Activated CD4-positive, alpha-beta T cell treated with anti-CD3 and anti-CD28 coated beads for 24 hours (primary cell): ENCODE data around the gene SMAD3.

Experiments
- DNase-seq, 2 donors: peaks; one replicate each; pipeline ENCODE4 v3.0.0-alpha.2; 2020; ENCODE audit warnings: low read depth in 2 of 2

The SMAD3 gene

DNA sequence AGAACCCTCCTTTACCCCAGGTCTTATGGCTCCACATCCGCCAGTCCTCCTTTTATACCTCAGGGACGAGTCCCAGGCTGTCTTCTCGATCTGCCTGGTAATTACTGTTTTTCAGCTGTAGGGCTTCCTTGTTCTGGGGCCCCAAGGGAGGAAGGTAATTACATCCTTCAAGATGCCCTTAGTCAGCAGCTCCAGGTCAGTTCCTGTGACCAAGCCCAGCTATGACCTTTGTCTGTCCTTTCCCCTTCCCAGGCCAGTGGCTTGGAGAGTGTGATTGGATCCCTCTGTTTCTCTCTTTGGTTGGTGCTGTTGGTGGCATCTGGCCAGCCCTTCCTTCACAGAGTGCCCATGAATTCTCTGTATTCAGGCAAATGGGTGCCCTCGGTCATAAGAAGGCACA lies 96.5 kb downstream of the SMAD3 start:
- no peak for DNase-seq

DNA sequence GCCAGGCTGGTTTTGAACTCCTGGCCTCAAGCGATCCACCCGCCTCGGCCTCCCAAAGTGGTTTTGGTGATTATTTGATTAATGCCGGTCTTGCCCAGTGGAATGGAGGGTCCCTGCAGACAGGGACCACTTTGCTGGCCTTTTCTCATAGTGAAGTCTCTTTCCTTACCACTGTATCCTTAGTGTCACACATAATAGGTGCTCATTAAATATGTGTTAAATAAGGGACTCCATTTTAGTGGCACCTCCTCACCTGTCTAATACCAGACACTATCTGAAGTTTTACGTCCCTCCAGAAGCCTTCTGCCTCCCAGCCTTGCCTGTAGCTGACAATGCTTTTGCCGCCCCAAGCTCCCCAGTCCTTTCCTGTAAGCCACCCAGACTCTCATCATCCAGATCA lies 97.8 kb downstream of the SMAD3 start:
- no peak for DNase-seq

DNA sequence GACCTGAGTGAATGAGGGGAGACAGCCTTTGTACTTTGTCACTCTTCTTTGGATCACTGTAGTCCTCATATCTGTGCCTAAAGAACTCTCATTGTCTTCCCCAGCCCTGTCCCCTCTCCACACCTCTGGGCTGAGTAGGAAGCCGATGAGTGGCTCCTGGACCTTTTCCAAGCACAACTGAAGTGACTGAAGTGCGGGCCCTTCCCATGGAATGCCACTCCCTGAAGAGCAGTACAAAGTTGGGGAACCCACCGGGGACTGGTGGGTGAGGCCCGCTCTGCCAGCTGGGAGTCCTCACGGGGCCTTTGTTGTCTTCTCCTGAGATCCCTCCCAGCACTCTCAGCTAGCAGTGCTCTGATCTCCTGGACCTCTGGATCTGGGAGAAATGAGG lies 99.0 kb downstream of the SMAD3 start:
- DNase-seq, result no peak

DNA sequence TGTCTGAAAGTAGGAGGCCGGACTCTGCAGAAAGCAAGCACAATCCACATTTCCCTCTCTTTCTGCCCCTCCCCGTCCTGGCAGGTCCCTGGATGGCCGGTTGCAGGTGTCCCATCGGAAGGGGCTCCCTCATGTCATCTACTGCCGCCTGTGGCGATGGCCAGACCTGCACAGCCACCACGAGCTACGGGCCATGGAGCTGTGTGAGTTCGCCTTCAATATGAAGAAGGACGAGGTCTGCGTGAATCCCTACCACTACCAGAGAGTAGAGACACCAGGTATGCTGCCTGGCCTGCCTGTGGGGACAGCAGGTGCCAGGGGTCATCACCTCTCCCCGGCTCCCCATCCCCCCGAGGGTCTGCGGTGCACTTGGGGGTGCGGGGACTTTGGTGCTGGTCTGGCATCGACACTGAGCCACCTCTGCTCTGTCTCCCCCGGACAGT lies 99.4 kb downstream of the SMAD3 start:
- DNase-seq, result no peak

DNA sequence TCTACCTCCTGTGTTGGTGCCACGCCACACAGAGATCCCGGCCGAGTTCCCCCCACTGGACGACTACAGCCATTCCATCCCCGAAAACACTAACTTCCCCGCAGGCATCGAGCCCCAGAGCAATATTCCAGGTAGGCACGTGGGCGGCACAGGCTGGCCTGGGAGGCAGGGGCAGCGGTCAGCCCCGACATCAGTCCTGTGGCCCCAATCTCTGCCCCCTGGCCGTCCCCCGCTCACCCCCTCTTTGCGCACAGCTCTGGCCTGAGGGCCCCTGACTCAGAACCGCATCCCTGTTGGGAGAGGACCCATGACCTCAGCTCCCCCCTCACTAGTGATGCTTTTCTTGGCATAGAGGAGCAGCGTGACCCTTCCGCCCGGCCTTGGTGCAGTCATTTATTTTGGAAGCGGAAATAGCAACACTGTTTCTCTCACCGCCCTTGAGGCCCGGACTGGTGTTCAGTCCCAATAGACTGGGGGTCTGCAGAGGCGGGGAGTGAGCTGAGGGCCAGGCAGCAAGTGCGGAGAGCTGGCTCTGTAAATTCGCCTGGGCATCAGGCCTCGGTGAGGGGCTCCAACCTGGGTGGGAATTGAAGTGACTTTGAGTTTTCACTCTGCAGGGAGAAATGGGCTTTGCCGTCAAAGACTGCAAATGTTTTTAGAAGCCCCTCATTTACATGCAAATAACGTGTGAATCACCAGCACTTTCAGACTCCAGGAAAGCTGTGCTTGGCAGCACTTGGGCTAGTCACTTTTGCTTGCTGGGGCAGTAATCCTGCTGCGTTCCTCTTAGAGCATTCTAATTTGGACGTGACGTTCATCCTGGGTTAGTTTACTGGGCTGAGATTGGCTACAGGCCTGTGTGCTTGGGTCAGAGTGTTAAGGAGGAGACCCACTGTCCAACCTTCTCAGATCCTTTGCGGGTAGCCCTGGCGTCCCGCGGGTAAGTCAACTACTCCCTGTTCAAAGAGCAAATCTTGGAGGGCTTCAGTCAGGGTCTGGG lies 100.2 kb downstream of the SMAD3 start:
- DNase-seq, result no peak

DNA sequence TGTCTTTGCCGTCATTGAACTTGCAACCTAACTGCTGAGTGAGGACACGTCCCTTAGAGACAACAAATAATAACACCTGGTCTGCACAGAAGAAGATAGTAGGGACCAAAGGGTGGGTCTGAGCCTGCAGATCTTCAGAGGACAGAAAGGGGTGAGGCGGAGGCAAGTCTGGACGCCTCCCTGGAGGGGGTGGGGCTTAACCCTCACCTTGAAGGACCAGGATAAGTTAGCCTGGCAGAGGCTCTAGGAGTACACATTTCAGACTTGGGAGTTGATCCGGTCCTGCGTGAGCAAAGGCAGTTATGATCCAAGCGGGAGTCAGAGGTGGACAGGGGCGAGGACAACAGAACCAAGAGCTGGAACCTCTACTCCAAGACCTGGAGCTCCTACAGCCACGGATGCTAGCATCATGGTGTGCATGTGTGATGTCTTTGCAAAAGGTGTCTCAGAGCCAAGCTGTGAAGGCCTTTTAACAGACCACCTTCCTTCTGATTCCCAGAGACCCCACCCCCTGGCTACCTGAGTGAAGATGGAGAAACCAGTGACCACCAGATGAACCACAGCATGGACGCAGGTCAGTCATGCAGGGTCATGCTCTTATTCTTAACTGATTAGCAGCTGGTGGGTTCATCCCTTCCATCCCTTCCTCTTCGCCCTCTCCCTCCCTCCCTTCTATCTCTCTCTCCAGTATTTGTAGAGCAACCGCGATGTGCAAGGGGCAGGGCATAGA lies 101.0 kb downstream of the SMAD3 start:
- no peak for DNase-seq

DNA sequence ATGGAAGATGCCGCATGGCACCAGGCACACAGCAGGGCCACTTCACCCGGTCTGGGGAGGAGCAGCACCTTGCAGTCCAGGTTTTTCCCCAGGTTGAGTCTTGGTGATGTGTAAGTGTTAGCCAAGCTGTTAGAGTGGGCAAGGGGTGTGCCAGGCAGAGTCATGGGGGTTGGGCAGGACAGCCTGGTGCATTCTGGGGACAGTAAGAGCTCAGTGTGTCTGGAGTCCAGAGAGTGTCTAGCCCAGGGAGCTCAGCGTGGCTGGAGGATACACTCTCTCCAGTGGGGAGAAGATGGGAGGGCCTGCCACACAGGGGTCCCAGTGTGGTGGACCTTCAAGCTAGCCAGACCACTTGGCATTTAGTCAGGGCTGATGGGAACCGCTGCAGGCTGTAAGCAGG lies 101.7 kb downstream of the SMAD3 start:
- no peak for DNase-seq

DNA sequence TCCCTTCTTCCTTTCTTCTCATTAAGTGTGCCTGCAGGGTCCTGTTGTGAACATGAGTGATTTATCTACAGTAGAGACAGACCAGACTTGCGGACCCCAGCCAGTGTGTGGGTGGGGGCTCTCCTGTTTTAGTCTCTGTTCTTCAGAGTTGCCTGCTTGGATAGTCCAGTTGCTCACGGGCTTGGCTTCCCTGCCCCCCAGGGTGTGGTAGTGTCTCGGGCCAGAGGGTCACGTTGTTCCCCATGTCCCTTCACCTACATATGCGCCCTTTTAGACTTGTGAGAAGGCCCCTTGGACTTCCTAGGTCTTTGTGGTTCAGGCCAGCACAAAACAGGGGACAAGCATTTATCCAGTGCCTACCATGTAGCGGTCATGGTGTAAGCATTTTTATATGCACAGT lies 103.3 kb downstream of the SMAD3 start:
- no peak for DNase-seq

DNA sequence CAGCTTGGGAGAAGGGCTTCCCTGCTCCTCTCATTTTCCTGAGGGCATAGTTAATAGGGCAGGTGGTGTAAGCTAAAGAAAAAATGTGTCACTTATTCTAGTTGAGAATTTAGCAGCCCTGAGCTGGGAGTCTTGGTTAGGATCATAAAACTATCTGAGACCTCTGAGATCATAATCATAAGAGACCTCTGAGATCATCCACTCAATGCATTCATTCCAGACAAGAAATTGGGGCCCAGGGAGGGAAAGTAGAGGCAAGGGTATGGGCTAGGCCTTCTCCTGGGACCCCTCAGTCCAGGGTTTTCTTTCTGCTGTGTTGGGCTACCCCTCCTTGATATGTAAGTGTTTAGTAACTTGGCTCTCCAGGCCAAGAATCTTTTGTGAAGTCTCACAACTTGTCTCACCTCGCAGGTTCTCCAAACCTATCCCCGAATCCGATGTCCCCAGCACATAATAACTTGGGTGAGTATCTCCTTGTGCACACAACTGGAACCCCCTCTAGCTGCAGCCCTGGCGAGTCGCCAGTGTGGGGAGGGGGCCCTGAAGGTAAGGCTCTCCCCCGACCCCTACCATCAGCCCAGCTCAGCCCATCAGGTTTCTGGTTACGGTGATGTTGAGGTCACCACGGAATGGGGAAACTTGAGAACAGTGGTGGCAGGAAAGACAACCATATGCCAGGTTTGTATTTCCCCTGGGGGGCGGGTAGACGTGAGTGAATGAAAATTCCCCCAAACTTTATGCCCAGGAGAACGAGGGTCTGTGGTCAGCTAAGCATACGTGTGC lies 104.9 kb downstream of the SMAD3 start:
- DNase-seq, result no peak

DNA sequence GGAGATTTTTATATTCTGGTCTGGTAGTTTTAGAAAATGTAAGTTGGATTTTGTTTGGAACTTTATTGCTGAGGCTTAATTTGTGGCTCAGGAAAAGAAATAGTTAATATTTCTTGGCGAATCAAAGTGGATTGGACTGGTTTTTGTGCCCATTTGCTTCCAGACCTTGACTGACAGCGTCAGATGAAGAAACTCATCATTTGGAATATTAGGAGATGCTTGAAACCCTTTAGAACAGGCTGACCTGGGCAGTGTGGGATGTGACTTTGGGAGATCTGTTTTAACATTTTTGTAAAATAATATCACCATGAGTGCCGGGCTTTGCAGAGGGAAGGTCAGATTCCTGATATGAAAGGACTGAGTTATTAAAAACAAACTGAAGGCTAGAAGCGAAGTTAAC lies 106.1 kb downstream of the SMAD3 start:
- DNase-seq, result no peak

DNA sequence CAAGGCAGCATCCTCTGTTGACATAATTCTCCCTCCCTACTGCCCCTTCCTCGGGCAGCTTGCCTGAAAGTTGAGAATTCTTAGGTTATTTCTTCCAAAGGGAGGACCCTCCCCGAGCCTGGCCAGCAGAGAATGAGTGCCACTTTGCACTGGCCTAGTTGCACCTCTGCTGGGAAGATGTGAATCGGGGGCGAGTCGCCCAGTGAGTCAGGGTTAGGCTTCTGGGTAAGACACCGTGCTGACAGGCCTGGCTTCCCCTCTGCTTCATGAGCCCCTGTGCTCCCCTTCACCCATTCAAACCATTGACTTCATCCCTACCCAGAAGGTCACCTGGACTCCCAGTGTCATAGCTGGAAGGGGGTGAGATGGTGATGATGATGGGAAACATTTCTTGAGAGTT lies 106.8 kb downstream of the SMAD3 start:
- no peak for DNase-seq

DNA sequence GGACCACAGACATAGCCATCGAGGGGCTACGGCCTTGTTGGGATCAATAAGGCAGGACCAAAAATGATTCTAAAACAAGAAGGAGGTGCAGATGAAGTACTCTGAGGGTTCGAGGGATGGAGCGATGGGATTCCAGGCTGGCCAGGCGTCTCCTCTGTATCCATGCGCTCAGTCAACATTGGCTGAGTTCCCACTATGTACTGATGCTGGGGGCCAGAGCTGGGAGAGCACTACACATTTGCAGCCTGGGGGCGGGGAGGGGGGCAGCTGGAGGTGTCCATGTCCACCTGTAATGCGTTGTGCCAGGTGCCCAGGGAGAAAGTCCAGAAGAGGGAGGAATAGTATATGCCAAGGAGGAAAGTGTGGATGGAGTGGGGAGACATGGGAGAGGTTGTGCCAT lies 107.6 kb downstream of the SMAD3 start:
- DNase-seq, result no peak

DNA sequence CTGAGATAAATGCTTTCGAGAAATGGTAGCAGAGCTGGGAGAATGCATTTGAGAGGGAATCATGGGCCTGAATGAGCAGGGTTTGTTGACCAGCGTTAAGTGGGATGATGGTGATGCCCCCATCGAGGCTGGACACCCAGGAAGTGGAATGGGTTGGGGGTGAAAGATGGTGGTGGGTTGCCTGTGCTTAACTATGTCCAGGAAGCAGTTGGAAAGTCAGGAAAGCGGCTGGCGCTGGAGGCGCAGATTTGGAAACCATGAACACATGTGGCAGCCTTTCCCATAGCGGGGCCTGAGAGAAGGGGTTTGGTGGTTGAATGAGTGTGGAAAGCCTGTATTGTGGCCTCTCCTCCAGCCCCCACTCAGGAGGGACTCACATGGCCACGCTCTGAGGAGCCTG lies 108.4 kb downstream of the SMAD3 start:
- no peak for DNase-seq

DNA sequence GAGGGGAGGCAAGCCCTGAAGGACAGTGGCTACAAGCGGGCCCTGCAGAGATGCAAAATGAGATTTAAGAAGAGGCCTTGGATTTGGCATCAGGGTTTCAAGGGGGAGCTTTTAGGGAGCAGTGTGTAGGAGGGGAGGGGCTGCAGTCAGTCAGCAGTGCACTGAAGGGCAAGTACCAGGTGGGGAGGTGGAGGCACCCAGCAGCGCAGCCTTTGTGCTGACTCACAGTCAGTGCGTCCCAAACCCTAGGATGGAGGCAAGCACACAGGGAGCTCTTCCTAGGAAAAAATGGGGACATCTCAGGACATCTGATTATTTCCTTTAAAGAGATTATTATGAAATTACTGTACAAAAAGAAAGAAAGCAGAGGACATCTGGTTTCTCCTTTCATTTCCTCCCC lies 109.0 kb downstream of the SMAD3 start:
- no peak for DNase-seq

DNA sequence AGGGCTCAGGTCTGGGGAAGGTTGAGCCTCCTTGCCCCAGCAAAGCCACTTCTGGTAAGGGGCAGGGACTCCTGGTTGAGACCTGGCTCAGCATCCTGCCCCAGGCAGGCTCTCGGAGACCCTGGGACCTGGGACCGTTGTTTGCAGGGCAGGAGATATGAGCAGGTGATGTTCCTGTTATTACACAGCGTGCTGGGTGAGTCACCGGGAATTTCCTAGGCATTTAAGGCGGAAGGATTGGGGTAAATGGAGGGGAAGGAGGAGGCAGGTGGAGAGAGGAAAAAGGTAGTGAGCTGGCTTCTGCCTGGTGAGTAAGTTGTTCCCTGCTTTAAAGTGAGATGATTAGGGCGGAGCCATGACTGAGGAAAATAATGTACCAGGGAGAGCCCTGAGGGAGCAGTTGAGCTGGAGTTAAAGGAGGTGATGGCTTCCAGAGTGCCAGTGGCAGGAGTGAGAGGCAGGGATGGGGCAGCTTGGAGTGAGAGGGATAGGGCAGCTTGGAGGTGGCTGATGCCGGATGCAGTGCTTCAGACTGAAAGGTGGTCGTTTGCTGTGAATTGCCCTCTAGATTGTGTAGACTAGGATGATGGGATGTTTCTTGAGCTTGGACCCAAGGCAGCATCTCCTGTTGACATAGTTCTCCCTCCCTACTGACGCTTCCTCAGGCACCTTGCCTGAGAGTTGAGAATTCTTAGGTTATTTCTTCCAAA lies 109.6 kb downstream of the SMAD3 start:
- DNase-seq, result peak in 1 of 2 donors; percentile 10

DNA sequence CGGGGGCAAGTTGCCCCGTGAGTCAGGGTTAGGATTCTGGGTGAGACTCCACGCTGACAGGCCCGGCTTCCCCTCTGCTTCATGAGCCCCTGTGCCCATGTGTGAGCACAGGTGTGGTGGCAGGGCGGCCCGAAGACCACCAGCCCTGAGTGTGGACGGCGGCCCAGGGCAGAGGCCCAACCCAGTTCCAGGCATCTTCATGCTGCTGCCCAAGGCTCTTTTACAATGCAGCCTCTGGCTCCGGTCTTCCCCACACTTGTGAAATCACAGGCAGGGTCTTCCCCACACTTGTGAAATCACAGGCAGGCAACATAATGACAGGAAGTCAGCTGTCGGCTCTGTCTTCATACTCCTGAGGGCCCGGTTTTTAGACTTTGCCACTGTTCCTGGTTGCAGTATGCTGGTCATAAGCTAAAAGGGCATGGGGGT lies 110.3 kb downstream of the SMAD3 start:
- DNase-seq, result no peak

DNA sequence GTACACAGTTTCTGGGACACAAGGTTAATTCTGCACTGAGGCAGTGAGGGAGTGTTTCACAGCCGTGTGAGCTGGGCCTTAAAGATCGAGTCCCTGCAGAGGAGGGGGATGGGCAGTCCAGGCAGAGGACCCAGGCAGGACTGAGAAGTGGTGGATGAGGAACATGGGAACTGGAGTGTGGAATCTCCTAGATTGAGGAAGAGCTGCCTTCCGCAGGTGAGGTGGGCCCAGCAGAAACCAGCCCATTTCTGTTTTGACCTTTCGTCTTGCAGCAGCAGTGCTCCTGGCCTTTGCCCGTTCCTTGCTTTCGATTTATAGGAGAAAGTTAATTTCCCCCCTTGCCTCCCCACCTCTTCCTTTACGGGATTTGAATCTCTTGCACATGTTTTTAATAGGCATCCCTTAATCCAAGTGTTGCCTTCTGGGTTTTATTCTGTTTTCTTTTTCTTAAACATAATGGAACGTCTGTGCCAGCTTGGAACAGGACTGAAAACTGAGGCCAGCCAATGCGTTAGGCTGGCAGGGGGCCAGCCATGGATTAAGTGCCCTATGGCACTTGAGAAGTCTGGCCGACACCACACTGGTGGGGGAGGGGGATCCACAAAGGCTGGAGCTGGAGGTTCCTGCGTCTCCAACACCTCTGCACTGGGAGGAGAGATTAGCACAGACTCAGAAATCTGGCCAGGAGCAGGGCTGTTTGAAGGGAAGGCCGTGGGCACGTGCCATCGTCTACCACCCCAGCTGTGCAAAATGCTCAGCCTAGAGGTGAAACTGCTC lies 111.0 kb downstream of the SMAD3 start:
- DNase-seq, result no peak

DNA sequence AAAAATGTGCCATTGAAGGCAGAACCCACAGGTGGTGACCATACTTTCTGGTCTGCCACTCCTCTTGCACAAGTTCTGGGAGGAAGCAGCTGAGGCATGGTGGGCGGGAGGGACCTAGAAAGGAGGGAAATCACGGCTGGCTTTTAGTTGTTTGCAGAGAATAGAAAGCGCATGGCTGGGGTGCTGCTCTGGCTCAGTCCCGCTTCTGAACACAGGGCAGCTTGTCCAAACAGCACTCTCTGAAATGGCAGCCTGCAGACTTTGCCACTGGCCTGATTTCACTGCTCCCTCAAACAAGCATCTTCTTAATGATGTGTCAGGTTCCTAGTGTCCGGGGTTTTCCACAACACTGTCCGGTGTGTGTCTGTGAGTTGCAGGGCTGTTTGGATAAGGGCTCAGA lies 112.3 kb downstream of the SMAD3 start:
- no peak for DNase-seq

DNA sequence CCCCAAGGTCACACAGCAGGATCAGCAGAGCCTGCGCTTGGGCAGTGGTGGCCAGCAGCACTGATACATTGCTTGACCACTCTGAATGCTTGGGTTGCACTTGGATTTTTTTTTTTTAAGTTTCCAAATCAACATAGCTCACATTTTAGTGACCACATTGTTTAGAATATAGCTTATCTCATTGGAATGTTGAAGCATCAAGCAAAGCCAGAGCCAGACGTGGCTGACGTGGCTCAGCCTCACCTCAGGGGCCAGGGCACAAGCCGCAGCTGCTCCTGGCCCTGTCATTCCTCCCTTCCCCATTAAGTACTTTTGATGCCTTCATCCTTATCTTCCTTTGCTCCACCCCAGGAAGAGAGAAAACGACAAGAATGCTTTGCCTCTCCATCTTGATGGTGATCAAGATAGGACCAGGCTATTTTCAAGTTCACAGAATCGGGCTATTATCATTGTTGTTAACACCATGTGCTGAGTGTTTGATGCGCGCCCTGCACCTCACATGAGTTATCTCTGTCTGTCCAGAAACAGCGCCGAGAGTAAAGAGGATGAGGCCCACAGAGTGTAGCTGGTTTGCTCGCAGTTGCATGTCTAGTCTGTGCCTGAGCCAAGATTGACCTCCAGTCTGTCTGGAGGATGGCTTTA lies 113.3 kb downstream of the SMAD3 start:
- no peak for DNase-seq

DNA sequence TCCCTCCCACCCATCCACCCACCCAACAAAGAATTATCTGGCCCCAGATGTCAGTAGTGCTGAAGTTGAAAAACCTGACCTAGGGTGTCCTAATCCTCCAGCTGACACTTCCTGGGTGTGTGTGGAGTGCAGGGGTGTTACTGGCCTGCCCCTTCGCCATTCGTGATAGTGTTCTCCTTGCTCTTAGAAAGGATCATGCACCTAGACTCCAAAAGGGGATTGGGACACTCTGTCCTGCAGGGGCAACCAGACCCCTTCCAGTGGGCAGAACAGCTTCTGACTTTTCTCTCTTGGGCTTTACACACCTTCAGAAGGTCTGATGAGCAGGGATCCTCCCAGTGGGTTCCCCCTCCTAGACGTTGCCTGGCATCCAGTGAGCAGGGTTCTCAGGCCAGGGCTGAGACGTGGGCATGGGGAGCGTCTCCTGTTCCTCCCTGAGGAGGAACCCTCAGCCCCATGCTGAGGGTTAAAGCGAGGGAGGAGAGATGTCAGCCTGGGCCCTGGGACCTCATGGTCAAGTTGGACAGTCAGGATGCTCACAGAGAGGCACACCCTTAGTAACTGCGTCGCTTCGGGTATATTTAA lies 114.1 kb downstream of the SMAD3 start:
- no peak for DNase-seq
